H1 (cell line): Measurements from ENCODE around the gene CAMTA1. TPM values are rescaled to one million over a fixed set of nuclear protein-coding genes. Genes with fewer than 3 reads are reported as not detected.

ENCODE experiments used
- CTCF ChIA-PET: fragments of 300-600 bp; sonication (Branson Sonifier 250); formaldehyde crosslinking; loops from one replicate; lab custom pipeline; 2021; ENCODE audit not compliant: partially characterized antibody; lab: Charles Lee
- POLR2A ChIA-PET: fragments of 300-600 bp; sonication (Branson Sonifier 250); formaldehyde crosslinking; loops from one replicate; lab custom pipeline; 2021; ENCODE audit warnings: inconsistent platforms; ENCODE audit not compliant: partially characterized antibody; lab: Charles Lee
- DNase-seq, 2 experiments: peaks; one replicate each; pipeline versions ENCODE4 v3.0.0 to v3.0.0-alpha.2; 2010 to 2022; ENCODE audit warnings: low spot score in 2 of 2, low read depth in 1 of 2, mixed read lengths in 1 of 2
- FAIRE-seq: peaks from 2 replicates; lab custom pipeline; 2011; peaks lifted over from hg19 to GRCh38; lab: Jason Lieb, UNC
- H2AFZ ChIP-seq: 2 replicates; pipeline ENCODE4 v1.8.1; 2012; ENCODE audit warnings: low read length, inconsistent platforms
- H2AK5ac ChIP-seq: 2 replicates; pipeline ENCODE4 v1.6.1; 2013; ENCODE audit warnings: low read depth, low read length
- H2BK120ac ChIP-seq: replicated peaks from 2 replicates; pipeline ENCODE3; 2013; ENCODE audit warnings: low read depth, low read length, inconsistent platforms
- H2BK12ac ChIP-seq: 2 replicates; pipeline ENCODE4 v1.6.1; 2013; ENCODE audit warnings: low read depth, low read length
- H2BK15ac ChIP-seq: 2 replicates; pipeline ENCODE4 v1.6.1; 2013; ENCODE audit warnings: low read length
- H2BK20ac ChIP-seq: 2 replicates; pipeline ENCODE4 v1.6.1; 2013; ENCODE audit warnings: low read length
- H2BK5ac ChIP-seq: 2 replicates; pipeline ENCODE4 v1.6.1; 2013; ENCODE audit warnings: low read depth, low read length
- H3K14ac ChIP-seq: 2 replicates; pipeline ENCODE4 v1.6.1; 2013; ENCODE audit warnings: inconsistent platforms; ENCODE audit not compliant: insufficient read length
- H3K18ac ChIP-seq: 2 replicates; pipeline ENCODE4 v1.6.1; 2013; ENCODE audit warnings: low read length; ENCODE audit errors: extremely low read depth
- H3K23ac ChIP-seq: 2 replicates; pipeline ENCODE4 v1.6.1; 2013; ENCODE audit warnings: inconsistent platforms; ENCODE audit not compliant: insufficient read length
- H3K23me2 ChIP-seq: 2 replicates; pipeline ENCODE4 v1.6.1; 2013; ENCODE audit warnings: low read depth, low read length
- H3K27ac ChIP-seq: 2 replicates; pipeline ENCODE4 v1.6.1; 2011; ENCODE audit warnings: low read depth, low read length, inconsistent platforms
- H3K27me3 ChIP-seq, 4 experiments: replicated peaks in 1 of 4; 1 replicate in 1 of 4; 2 replicates in 3 of 4; pipeline versions ENCODE4 v1.6.1 to v1.8.1; 2011 to 2013; ENCODE audit warnings: low read length in 3 of 4, mild to moderate bottlenecking in 3 of 4, inconsistent platforms in 2 of 4, mixed read lengths in 2 of 4, moderate library complexity in 1 of 4; ENCODE audit not compliant: control insufficient read depth in 3 of 4, insufficient read depth in 3 of 4; ENCODE audit errors: extremely low read depth in 1 of 4
- H3K36me3 ChIP-seq, 4 experiments: 2 replicates each; pipeline versions ENCODE4 v1.6.1 to v1.8.1; 2011 to 2013; ENCODE audit warnings: mild to moderate bottlenecking in 4 of 4, low read length in 3 of 4, moderate library complexity in 2 of 4, control low read depth in 1 of 4, inconsistent platforms in 1 of 4; ENCODE audit not compliant: insufficient read depth in 4 of 4, control insufficient read depth in 2 of 4
- H3K4ac ChIP-seq: replicated peaks from 2 replicates; pipeline ENCODE3; 2013; ENCODE audit warnings: low read length, low read depth, mixed read lengths, inconsistent platforms; ENCODE audit not compliant: insufficient read length
- H3K4me1 ChIP-seq, 4 experiments: replicated peaks in 1 of 4; 1 replicate in 1 of 4; 2 replicates in 3 of 4; pipeline versions ENCODE4 v1.6.1 to v1.8.1; 2011 to 2013; ENCODE audit warnings: low read length in 3 of 4, inconsistent platforms in 2 of 4, mixed read lengths in 1 of 4; ENCODE audit not compliant: insufficient read depth in 4 of 4, control insufficient read depth in 3 of 4
- H3K4me2 ChIP-seq, 2 experiments: 2 replicates each; pipeline versions ENCODE4 v1.6.1 to v1.8.1; 2011 to 2013; ENCODE audit warnings: low read depth in 2 of 2, low read length in 2 of 2, control low read depth in 1 of 2, inconsistent platforms in 1 of 2, mild to moderate bottlenecking in 1 of 2; ENCODE audit not compliant: insufficient read depth in 1 of 2
- H3K4me3 ChIP-seq, 4 experiments: fragments of 200-600, 300-600 bp in 1 of 4; sonication (generic), shearing (Covaris generic), sonication (Bioruptor Twin) in 1 of 4; 2 replicates each; pipeline versions ENCODE4 v1.5.1 to v1.8.1; 2011 to 2016; ENCODE audit warnings: low read length in 4 of 4, low read depth in 3 of 4, control low read depth in 2 of 4, inconsistent platforms in 2 of 4, mild to moderate bottlenecking in 2 of 4, mixed read lengths in 1 of 4, moderate library complexity in 1 of 4; ENCODE audit not compliant: insufficient read depth in 2 of 4; ENCODE audit errors: extremely low read depth in 1 of 4
- H3K56ac ChIP-seq: replicated peaks from 2 replicates; pipeline ENCODE3; 2013; ENCODE audit warnings: low read depth, mild to moderate bottlenecking, mixed read lengths, low read length, inconsistent platforms; ENCODE audit not compliant: insufficient read length
- H3K79me1 ChIP-seq: 2 replicates; pipeline ENCODE4 v1.6.1; 2013; ENCODE audit warnings: low read depth, low read length, control low read depth
- H3K79me2 ChIP-seq, 2 experiments: 2 replicates each; pipeline versions ENCODE4 v1.6.1 to v1.8.1; 2012 to 2013; ENCODE audit warnings: low read length in 2 of 2, mild to moderate bottlenecking in 2 of 2, inconsistent platforms in 1 of 2; ENCODE audit not compliant: insufficient read depth in 2 of 2, control insufficient read depth in 1 of 2
- H3K9ac ChIP-seq, 4 experiments: replicated peaks in 1 of 4; 1 replicate in 1 of 4; 2 replicates in 3 of 4; pipeline versions ENCODE4 v1.6.1 to v1.8.1; 2011 to 2013; ENCODE audit warnings: low read depth in 3 of 4, low read length in 3 of 4, control low read depth in 2 of 4, mild to moderate bottlenecking in 2 of 4, moderate library complexity in 2 of 4, inconsistent platforms in 1 of 4; ENCODE audit errors: extremely low read depth in 1 of 4
- H3K9me3 ChIP-seq, 2 experiments: 2 replicates each; pipeline versions ENCODE4 v1.6.1 to v1.8.1; 2012 to 2013; ENCODE audit warnings: mild to moderate bottlenecking in 2 of 2, moderate library complexity in 2 of 2, control low read depth in 1 of 2, inconsistent platforms in 1 of 2, low read depth in 1 of 2, low read length in 1 of 2, mixed read lengths in 1 of 2; ENCODE audit not compliant: insufficient read depth in 2 of 2
- H4K20me1 ChIP-seq, 2 experiments: replicated peaks in 1 of 2; 2 replicates each; pipeline versions ENCODE3 to v1.8.1; 2011 to 2013; ENCODE audit warnings: inconsistent platforms in 2 of 2, low read length in 2 of 2, mild to moderate bottlenecking in 1 of 2; ENCODE audit not compliant: insufficient read depth in 2 of 2, control insufficient read depth in 1 of 2
- H4K5ac ChIP-seq: 2 replicates; pipeline ENCODE4 v1.6.1; 2013; ENCODE audit warnings: low read length, low read depth, mixed read lengths, inconsistent platforms; ENCODE audit not compliant: insufficient read length
- H4K8ac ChIP-seq: 2 replicates; pipeline ENCODE4 v1.8.0; 2013; ENCODE audit warnings: mild to moderate bottlenecking, moderate library complexity, low read length, inconsistent platforms; ENCODE audit not compliant: insufficient read depth; ENCODE audit errors: extremely low read depth
- H4K91ac ChIP-seq: replicated peaks from 2 replicates; pipeline ENCODE3; 2013; ENCODE audit warnings: low read length, mixed read lengths, inconsistent platforms; ENCODE audit not compliant: insufficient read length
- BRCA1 ChIP-seq: IDR thresholded peaks from 2 replicates; pipeline ENCODE4 v1.6.1; 2012; ENCODE audit warnings: low read depth, low read length, improper control_type of control experiment
- CHD1 ChIP-seq: IDR thresholded peaks from 2 replicates; pipeline ENCODE4 v1.6.1; 2012; ENCODE audit warnings: low read depth, low read length, improper control_type of control experiment
- MAFK ChIP-seq: IDR thresholded peaks from 2 replicates; pipeline ENCODE4 v1.6.1; 2012; ENCODE audit warnings: low read depth, mild to moderate bottlenecking, improper control_type of control experiment, low read length
- NRF1 ChIP-seq: IDR thresholded peaks from 2 replicates; pipeline ENCODE4 v1.6.1; 2011; ENCODE audit warnings: mild to moderate bottlenecking, low read depth, low read length, improper control_type of control experiment
- POLR2AphosphoS5 ChIP-seq: IDR thresholded peaks from 2 replicates; pipeline ENCODE4 v1.6.1; 2011; ENCODE audit warnings: low read depth, low read length
- RFX5 ChIP-seq: IDR thresholded peaks from 2 replicates; pipeline ENCODE4 v1.6.1; 2011; ENCODE audit warnings: low read depth, low read length, improper control_type of control experiment, borderline replicate concordance
- RNF2 ChIP-seq: fragments of 200-900, 300-1000 bp; sonication (generic); IDR thresholded peaks from 2 replicates; pipeline ENCODE4 v1.7.1; 2016; ENCODE audit warnings: borderline replicate concordance, low read depth, mild to moderate bottlenecking, antibody characterized with exemption, low read length; ENCODE audit not compliant: poor library complexity, severe bottlenecking; ENCODE audit errors: missing control alignments
- SAP30 ChIP-seq: fragments of 300-600 bp; sonication (generic); IDR thresholded peaks from 2 replicates; pipeline ENCODE4 v1.7.1; 2012; ENCODE audit warnings: low read length, moderate library complexity, mild to moderate bottlenecking, inconsistent platforms; ENCODE audit not compliant: insufficient read depth, insufficient replicate concordance
- SIN3A ChIP-seq, 2 experiments: IDR thresholded peaks in 1 of 2; conservative IDR thresholded peaks in 1 of 2; 2 replicates each; pipeline ENCODE4 v1.6.1; 2011 to 2012; ENCODE audit warnings: low read length in 2 of 2, improper control_type of control experiment in 1 of 2, low read depth in 1 of 2, mild to moderate bottlenecking in 1 of 2
- SUZ12 ChIP-seq: fragments of 200-600 bp; sonication (generic); IDR thresholded peaks from 2 replicates; pipeline ENCODE4 v1.6.1; 2012; ENCODE audit warnings: mild to moderate bottlenecking, inconsistent platforms, low read length, moderate library complexity, mixed read lengths
- TAF7 ChIP-seq: optimal IDR thresholded peaks from 2 replicates; pipeline ENCODE3; 2011; ENCODE audit warnings: low read depth, mild to moderate bottlenecking, inconsistent platforms, low read length, moderate library complexity, borderline replicate concordance
- TEAD4 ChIP-seq: IDR thresholded peaks from 2 replicates; pipeline ENCODE4 v1.6.1; 2012; ENCODE audit warnings: low read depth, low read length, inconsistent platforms, mixed read lengths
- WGBS, 2 experiments: shearing (Covaris generic) in 1 of 2; methylation state at CpG; one replicate each; pipeline versions ENCODE4 v1.1.6 to v1.1.7; 2013 to 2015; ENCODE audit warnings: low lambda C conversion rate in 2 of 2, mixed read lengths in 2 of 2, inconsistent platforms in 1 of 2, low coverage in 1 of 2, missing lambda C conversion rate in 1 of 2; ENCODE audit not compliant: insufficient replicate concordance in 2 of 2, insufficient coverage in 1 of 2, insufficient read length in 1 of 2; ENCODE audit errors: extremely low coverage in 1 of 2, missing lambda C conversion rate in 1 of 2; 5-methylcytosine and 5-hydroxymethylcytosine counted together
- polyA plus RNA-seq, 7 experiments: library from polyadenylated mRNA; depleted of rRNA in 3 of 7; stranded (reverse) in 5 of 7; unstranded in 2 of 7; fragments of >200 nt in 5 of 7; fragments of 200-250 nt in 2 of 7; gene quantifications; 1 replicate in 5 of 7; 2 replicates in 1 of 7; 4 replicates in 1 of 7; pipeline versions ENCODE4 v1.2.1 to v1.2.3, GENCODE V29; 2011 to 2013; ENCODE audit warnings: missing spikeins in 2 of 7, mixed read lengths in 2 of 7
- total RNA-seq: library from RNA; stranded (reverse); fragmentation: NEBNext Ultra II Directional; extraction: Animal tissue kit (Norgen Biotek cat#: 25700); gene quantifications from 2 replicates; pipeline ENCODE4 v1.2.1, GENCODE V29; 2021

Gene CAMTA1
- total and polyA plus RNA-seq, 2 of the 8 experiments (the other 6 are each of a cell fraction or from before 2014, with no cell fraction given), result 65.0 to 119 TPM

GRCh38 chr1:6907676-6908434 lies 122.6 kb downstream of the CAMTA1 start:
- CTCF ChIA-PET, result no interaction called here
- Histone ChIP-seq H3K56ac (no peak overlapping the region), H3K4me1 (peaks cover 7 to 22% (median 14%) of the 10 kb centered on the region in 4 experiments), H3K79me2 (no peaks in the 10 kb centered on the region), H3K4me3 (no peak overlapping the region), H2BK15ac (peak overlapping the region; percentile 81; the same call in 1 of the 2 replicates), H4K91ac (peak overlapping the region; percentile 6), H3K36me3 (no peaks in the 10 kb centered on the region), H3K23ac (no peak overlapping the region), H4K8ac (no peak overlapping the region), H2BK5ac (peak overlapping the region; percentile 60; the same call in 1 of the 2 replicates), H3K9me3 (no peaks in the 10 kb centered on the region), H3K14ac (no peak overlapping the region), H2BK20ac (no peak overlapping the region), H3K4ac (no peak overlapping the region), H3K23me2 (no peaks in the 10 kb centered on the region), H2AFZ (no peak overlapping the region), H3K27me3 (no peaks in the 10 kb centered on the region), H2BK120ac (no peak overlapping the region), H3K4me2 (no peak overlapping the region), H3K79me1 (no peaks in the 10 kb centered on the region), H3K27ac (no peak overlapping the region), H3K9ac (no peak overlapping the region), H2AK5ac (peak overlapping the region; percentile 93; the same call in 1 of the 2 replicates), H4K5ac (no peak overlapping the region), H2BK12ac (peak overlapping the region; percentile 94; the same call in 1 of the 2 replicates), H3K18ac (no peak overlapping the region), H4K20me1 (no peaks in the 10 kb centered on the region)
- FAIRE-seq (no peak), DNase-seq (no peak)
- POLR2A ChIA-PET, result interaction anchor here (1.5 kb wide), 1 partner anchor 26 kb away, joined by 3 read pairs; no protein-coding TSS in a partner anchor
- whole genome bisulfite sequencing, 2 experiments, result 84% methylated on average over 20 of the region's 21 CpGs; no CpG with 5 or more reads in 1 of the 2 experiments
- TF ChIP-seq SIN3A (conservative IDR thresholded peaks at IDR 0.05 in 1 of 2, IDR thresholded peaks at IDR 0.05 in 1 of 2; ENCODE audit: low read depth in 1 of 2, low read length in 2 of 2), result no peak
- TF ChIP-seq TAF7, result no peak
- TF ChIP-seq POLR2AphosphoS5, result no peak
- no peak for TF ChIP-seq NRF1
- TF ChIP-seq CHD1, result no peak
- TF ChIP-seq TEAD4, result no peak
- no peak for TF ChIP-seq MAFK
- no peak for TF ChIP-seq RFX5
- no peak for TF ChIP-seq BRCA1
- no peak for TF ChIP-seq SAP30
- TF ChIP-seq RNF2, result no peak
- TF ChIP-seq SUZ12, result no peak
